HEK293 (cell line): ENCODE measurements around the gene CECR2.

Source experiments
- MZF1 ChIP-seq: fragments of 450-650 bp; formaldehyde crosslinking; IDR thresholded peaks from 2 replicates; pipeline ENCODE4 v1.5.1; 2017; ENCODE audit warnings: missing biosample characterization, missing genetic modification characterization, borderline replicate concordance
- SETDB1 ChIP-seq: IDR thresholded peaks from one replicate; pipeline ENCODE4 v1.6.1; 2017; ENCODE audit warnings: mild to moderate bottlenecking, low read length, moderate library complexity, mixed read lengths; ENCODE audit not compliant: insufficient read length
- SP2 ChIP-seq: fragments of 450-650 bp; formaldehyde crosslinking; IDR thresholded peaks from 2 replicates; pipeline ENCODE4 v1.5.1; 2016; ENCODE audit warnings: missing biosample characterization, missing genetic modification characterization
- ZFP69B ChIP-seq: fragments of 450-650 bp; formaldehyde crosslinking; IDR thresholded peaks from 2 replicates; pipeline ENCODE4 v1.5.1; 2016; ENCODE audit warnings: missing biosample characterization, missing genetic modification characterization
- ZNF274 ChIP-seq, 2 experiments: fragments of 200-500 bp in 1 of 2; fragments of 450-650 bp in 1 of 2; sonication (Bioruptor generic) in 1 of 2; formaldehyde crosslinking in 1 of 2; IDR thresholded peaks; 2 replicates each; pipeline versions ENCODE4 v1.5.1 to v1.6.1; 2014 to 2016; ENCODE audit warnings: borderline replicate concordance in 1 of 2, inconsistent platforms in 1 of 2, low read length in 1 of 2, missing biosample characterization in 1 of 2, missing genetic modification characterization in 1 of 2
- ZNF324 ChIP-seq: fragments of 450-650 bp; formaldehyde crosslinking; IDR thresholded peaks from 2 replicates; pipeline ENCODE4 v1.5.1; 2016; ENCODE audit warnings: missing biosample characterization, missing genetic modification characterization
- ZNF701 ChIP-seq: fragments of 450-650 bp; formaldehyde crosslinking; IDR thresholded peaks from 2 replicates; pipeline ENCODE4 v1.5.1; 2016; ENCODE audit warnings: missing biosample characterization, missing genetic modification characterization
- TF ChIP-seq, protein P1 (sequence below): fragments of 450-650 bp; formaldehyde crosslinking; IDR thresholded peaks from 2 replicates; pipeline ENCODE4 v1.5.1; 2016; ENCODE audit warnings: missing biosample characterization, missing genetic modification characterization
- TF ChIP-seq, protein P2 (sequence below): fragments of 450-650 bp; formaldehyde crosslinking; IDR thresholded peaks from 2 replicates; pipeline ENCODE4 v1.5.1; 2016; ENCODE audit warnings: missing biosample characterization, missing genetic modification characterization, borderline replicate concordance
- TF ChIP-seq, protein P3 (sequence below): fragments of 450-650 bp; formaldehyde crosslinking; IDR thresholded peaks from 2 replicates; pipeline ENCODE4 v1.5.1; 2016; ENCODE audit warnings: missing biosample characterization, missing genetic modification characterization, low read depth

DNA sequence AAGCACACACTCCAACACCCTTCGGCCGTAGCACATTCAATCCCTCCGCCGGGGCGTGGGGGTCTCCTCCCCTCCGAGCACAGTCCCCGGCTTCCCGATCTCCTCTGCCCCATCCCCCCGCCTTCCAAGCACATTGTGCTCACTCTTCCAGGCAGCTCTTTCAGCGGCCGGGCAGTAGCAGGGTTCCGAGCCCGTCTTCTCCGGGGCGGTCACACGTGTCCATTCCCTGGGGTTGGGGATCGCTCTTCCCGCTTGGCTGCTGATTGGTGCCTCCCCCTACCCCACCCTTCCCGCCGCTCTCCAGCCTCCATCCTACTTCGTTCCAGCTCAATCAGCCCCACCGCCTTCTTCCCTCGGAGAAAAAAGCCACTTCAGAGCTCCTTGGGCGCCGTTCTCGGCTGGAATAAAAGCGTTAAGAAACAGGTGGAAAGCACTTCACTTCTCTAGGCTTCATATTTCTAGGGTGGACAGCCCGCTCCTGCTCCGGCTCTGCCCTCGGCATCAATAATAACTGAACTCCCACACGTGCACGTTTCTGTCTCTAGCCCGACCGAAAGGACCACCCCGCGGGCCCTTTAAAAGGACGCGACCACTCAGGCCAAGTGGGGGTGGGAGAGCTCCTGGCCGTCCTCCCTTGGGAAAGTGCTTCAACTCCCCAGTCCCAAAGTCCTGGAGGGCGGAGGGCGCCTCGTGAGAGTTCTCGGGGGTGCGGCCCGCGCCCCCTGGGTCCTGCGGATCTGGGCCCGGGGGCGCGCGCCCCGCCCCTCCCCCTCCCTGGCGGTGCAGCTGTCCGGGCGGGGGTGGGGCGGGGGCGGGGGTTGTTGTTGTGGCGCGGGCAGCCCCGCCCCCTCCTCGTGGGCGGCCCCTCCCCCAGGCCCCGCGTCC is 464 bp upstream of the CECR2 start:
- TF ChIP-seq, protein P1, sequence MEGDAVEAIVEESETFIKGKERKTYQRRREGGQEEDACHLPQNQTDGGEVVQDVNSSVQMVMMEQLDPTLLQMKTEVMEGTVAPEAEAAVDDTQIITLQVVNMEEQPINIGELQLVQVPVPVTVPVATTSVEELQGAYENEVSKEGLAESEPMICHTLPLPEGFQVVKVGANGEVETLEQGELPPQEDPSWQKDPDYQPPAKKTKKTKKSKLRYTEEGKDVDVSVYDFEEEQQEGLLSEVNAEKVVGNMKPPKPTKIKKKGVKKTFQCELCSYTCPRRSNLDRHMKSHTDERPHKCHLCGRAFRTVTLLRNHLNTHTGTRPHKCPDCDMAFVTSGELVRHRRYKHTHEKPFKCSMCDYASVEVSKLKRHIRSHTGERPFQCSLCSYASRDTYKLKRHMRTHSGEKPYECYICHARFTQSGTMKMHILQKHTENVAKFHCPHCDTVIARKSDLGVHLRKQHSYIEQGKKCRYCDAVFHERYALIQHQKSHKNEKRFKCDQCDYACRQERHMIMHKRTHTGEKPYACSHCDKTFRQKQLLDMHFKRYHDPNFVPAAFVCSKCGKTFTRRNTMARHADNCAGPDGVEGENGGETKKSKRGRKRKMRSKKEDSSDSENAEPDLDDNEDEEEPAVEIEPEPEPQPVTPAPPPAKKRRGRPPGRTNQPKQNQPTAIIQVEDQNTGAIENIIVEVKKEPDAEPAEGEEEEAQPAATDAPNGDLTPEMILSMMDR (tag by site-specific recombination): no peak
- TF ChIP-seq ZNF324 (tag by site-specific recombination) (peak; percentile 71; the same call in 1 of the 2 replicates), ZNF274 (IDR thresholded peaks at IDR 0.05; ENCODE audit: low read length) (no peak), ZNF274 (tag by site-specific recombination; IDR thresholded peaks at IDR 0.05; ENCODE audit: borderline replicate concordance) (no peak), SETDB1 (no peak), SP2 (tag by site-specific recombination) (peak; percentile 84), ZNF701 (no peak), MZF1 (tag by site-specific recombination) (peak; percentile 97), ZFP69B (peak; percentile 81)
- TF ChIP-seq, protein P2, sequence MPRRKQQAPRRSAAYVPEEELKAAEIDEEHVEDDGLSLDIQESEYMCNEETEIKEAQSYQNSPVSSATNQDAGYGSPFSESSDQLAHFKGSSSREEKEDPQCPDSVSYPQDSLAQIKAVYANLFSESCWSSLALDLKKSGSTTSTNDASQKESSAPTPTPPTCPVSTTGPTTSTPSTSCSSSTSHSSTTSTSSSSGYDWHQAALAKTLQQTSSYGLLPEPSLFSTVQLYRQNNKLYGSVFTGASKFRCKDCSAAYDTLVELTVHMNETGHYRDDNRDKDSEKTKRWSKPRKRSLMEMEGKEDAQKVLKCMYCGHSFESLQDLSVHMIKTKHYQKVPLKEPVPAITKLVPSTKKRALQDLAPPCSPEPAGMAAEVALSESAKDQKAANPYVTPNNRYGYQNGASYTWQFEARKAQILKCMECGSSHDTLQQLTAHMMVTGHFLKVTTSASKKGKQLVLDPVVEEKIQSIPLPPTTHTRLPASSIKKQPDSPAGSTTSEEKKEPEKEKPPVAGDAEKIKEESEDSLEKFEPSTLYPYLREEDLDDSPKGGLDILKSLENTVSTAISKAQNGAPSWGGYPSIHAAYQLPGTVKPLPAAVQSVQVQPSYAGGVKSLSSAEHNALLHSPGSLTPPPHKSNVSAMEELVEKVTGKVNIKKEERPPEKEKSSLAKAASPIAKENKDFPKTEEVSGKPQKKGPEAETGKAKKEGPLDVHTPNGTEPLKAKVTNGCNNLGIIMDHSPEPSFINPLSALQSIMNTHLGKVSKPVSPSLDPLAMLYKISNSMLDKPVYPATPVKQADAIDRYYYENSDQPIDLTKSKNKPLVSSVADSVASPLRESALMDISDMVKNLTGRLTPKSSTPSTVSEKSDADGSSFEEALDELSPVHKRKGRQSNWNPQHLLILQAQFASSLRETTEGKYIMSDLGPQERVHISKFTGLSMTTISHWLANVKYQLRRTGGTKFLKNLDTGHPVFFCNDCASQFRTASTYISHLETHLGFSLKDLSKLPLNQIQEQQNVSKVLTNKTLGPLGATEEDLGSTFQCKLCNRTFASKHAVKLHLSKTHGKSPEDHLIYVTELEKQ (tag by site-specific recombination): no peak; the same call in 1 of the 2 replicates
- TF ChIP-seq, protein P3, sequence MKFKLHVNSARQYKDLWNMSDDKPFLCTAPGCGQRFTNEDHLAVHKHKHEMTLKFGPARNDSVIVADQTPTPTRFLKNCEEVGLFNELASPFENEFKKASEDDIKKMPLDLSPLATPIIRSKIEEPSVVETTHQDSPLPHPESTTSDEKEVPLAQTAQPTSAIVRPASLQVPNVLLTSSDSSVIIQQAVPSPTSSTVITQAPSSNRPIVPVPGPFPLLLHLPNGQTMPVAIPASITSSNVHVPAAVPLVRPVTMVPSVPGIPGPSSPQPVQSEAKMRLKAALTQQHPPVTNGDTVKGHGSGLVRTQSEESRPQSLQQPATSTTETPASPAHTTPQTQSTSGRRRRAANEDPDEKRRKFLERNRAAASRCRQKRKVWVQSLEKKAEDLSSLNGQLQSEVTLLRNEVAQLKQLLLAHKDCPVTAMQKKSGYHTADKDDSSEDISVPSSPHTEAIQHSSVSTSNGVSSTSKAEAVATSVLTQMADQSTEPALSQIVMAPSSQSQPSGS (tag by site-specific recombination): 0 out of 2 replicates have a peak, but pooled peaks have one; percentile 4
